Adrenal gland (tissue), 12 donors: Measurements from ENCODE around the gene GPC1. TPM values are rescaled to one million over a fixed set of nuclear protein-coding genes. Genes with fewer than 3 reads are reported as not detected.

Experiments used
- DNase-seq, 7 donors: peaks; one replicate each; pipeline ENCODE4 v3.0.0-alpha.2; 2019 to 2020
- H3K27ac ChIP-seq, 5 donors: fragments of 200-600 bp; sonication (generic) in 4 of 5; 1 replicate in 3 of 5; 2 replicates in 2 of 5; pipeline versions ENCODE4 v1.5.1 to v1.8.0; 2016 to 2020; ENCODE audit warnings: mild to moderate bottlenecking in 1 of 5
- H3K27me3 ChIP-seq: fragments of 200-600 bp; 2 replicates; pipeline ENCODE4 v1.8.0; 2021
- H3K36me3 ChIP-seq, 2 donors: fragments of 200-600 bp; replicated peaks in 1 of 2; 1 replicate in 1 of 2; 2 replicates in 1 of 2; pipeline versions ENCODE4 v1.5.1 to v1.8.0; 2018 to 2022
- H3K4me1 ChIP-seq, 2 donors: fragments of 200-600 bp; replicated peaks in 1 of 2; 1 replicate in 1 of 2; 2 replicates in 1 of 2; pipeline versions ENCODE4 v1.5.1 to v1.8.0; 2018 to 2021
- H3K4me3 ChIP-seq, 4 donors: fragments of 200-600 bp; sonication (generic) in 3 of 4; one replicate each; pipeline ENCODE4 v1.5.1; 2016 to 2018
- H3K9me3 ChIP-seq, 3 donors: fragments of 200-600 bp; sonication (generic) in 1 of 3; replicated peaks in 1 of 3; 1 replicate in 2 of 3; 2 replicates in 1 of 3; pipeline versions ENCODE4 v1.5.1 to v1.8.0; 2016 to 2021
- POLR2A ChIP-seq, 2 donors: fragments of 450-650 bp; IDR thresholded peaks; one replicate each; pipeline ENCODE4 v1.6.1; 2017; ENCODE audit warnings: antibody characterized with exemption in 2 of 2, mild to moderate bottlenecking in 2 of 2, moderate library complexity in 1 of 2
- WGBS, 4 donors: extraction: QIAGEN DNeasy Blood & Tissue Kit in 2 of 4; methylation state at CpG; one replicate each; pipeline versions ENCODE4 v1.1.5 to v1.1.7; 2013 to 2017; 5-methylcytosine and 5-hydroxymethylcytosine counted together
- intact Hi-C, 2 donors: fragments of 100-400 bp; cut with DNase I; formaldehyde crosslinking; loops; one replicate each; pipeline versions ENCODE4 v1.14.1 to v1.15.0; 2022 to 2023
- polyA plus RNA-seq, 3 donors: library from polyadenylated mRNA; stranded (reverse); fragments of 200-250 nt in 2 of 3; fragments of 350-450 nt in 1 of 3; fragmentation: Illumina TruSeq in 1 of 3; extraction: RNeasy Lipid Tissue Mini Kit (QIAGEN cat#74804) in 1 of 3; gene quantifications; one replicate each; pipeline ENCODE4 v1.2.3, GENCODE V29; 2013 to 2014
- total RNA-seq, 9 donors: library from RNA; depleted of rRNA in 4 of 9; stranded (reverse); fragments of >200 nt in 4 of 9; fragments of 120-200 nt in 1 of 9; fragmentation: NEBNext Ultra II Directional in 1 of 9; extraction: Animal tissue kit (Norgen Biotek cat#: 25700) in 1 of 9; gene quantifications; one replicate each; pipeline versions ENCODE4 v1.1.0 to v1.2.4, GENCODE V29; 2013 to 2023
- TF ChIP-seq, protein P1 (sequence below), 6 experiments: fragments of 450-650 bp in 4 of 6; fragments of 200-600 bp in 2 of 6; sonication (generic) in 1 of 6; IDR thresholded peaks; 1 replicate in 5 of 6; 2 replicates in 1 of 6; pipeline versions ENCODE4 v1.5.1 to v1.8.0; 2016 to 2021; ENCODE audit warnings: antibody characterized with exemption in 6 of 6, mild to moderate bottlenecking in 2 of 6, moderate library complexity in 1 of 6
- donor health status: healthy with polysubstance abuse.
- donor health status: Bipolar disorder and iron deficiency.
- donor health status: DM: yes; HTN: yes; CAD: no.
- donor health status: DM: no; HTN: no; CAD: no.
- donor health status: DM: no; HTN: no; CAD: no.
- donor health status: DM: yes; HTN: yes; CAD: no.

GPC1 gene
- total and polyA plus RNA-seq, 12 donors: 11.8 to 202 (median 132) TPM

DNA sequence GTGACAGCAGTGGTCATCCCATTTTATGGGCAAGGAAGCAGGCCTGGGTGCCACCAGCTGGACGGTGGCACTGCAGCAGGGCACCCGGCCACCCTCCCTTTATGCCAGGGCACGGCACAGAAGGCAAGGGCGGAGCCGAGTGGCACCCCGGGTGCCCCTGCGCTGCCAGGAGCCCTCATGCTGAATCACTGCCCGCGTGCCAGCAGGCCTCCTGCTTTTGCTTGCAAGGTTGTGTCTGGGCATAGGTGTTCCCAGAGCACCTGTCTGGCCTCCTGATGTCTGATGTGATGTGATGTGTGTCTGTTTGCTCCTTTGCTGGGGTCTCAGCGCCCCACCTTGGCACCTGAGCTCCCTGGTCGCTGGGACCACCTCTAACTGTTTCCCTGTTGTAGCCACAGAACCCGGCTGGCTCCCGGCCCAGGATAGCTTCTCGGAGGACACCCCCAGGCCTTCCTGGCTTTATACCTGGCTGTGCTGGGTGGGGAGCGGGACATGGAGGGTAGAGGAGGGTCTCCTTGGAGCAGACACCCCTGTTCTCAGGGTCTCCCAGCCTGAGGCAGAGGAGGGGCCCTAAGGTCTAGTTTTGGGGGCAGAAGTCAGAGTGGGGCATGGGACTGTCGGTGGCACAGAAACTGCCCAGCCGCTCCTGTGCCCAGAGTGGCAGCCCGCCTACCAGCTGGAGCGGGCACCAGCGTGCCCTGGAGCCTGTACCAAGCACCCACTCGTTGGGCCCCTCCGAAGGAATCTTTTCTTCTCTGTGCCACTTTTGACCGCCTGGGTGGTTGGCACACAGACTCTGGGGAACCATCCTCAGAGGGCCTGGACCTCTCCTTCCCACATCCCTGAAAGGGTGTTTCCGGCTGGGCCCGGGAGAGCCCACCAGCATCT is 3.6 kb downstream of the GPC1 start:
- H3K27me3 ChIP-seq: no peaks in the 10 kb centered on the region
- no peak overlapping the region for H3K4me3 ChIP-seq
- intact Hi-C loops: loop anchor here (2.0 to 5.0 kb wide), 2 partner anchors 206 to 207 kb away; no protein-coding TSS in a partner anchor
- no peak for TF ChIP-seq POLR2A (IDR thresholded peaks at IDR 0.05)
- TF ChIP-seq, protein P1, sequence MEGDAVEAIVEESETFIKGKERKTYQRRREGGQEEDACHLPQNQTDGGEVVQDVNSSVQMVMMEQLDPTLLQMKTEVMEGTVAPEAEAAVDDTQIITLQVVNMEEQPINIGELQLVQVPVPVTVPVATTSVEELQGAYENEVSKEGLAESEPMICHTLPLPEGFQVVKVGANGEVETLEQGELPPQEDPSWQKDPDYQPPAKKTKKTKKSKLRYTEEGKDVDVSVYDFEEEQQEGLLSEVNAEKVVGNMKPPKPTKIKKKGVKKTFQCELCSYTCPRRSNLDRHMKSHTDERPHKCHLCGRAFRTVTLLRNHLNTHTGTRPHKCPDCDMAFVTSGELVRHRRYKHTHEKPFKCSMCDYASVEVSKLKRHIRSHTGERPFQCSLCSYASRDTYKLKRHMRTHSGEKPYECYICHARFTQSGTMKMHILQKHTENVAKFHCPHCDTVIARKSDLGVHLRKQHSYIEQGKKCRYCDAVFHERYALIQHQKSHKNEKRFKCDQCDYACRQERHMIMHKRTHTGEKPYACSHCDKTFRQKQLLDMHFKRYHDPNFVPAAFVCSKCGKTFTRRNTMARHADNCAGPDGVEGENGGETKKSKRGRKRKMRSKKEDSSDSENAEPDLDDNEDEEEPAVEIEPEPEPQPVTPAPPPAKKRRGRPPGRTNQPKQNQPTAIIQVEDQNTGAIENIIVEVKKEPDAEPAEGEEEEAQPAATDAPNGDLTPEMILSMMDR (IDR thresholded peaks at IDR 0.05): no peak
- H3K4me1 ChIP-seq: peaks cover 40 to 46% of the 10 kb centered on the region in 2 donors
- WGBS, 4 donors: 66 to 80% (median 77%) methylated on average over 9 to 25 of the region's 25 CpGs
- H3K36me3 ChIP-seq: no peaks in the 10 kb centered on the region
- DNase-seq: peak in 5 of 7 donors; percentile 34 to 62 (median 48)
- H3K27ac ChIP-seq: peak overlapping the region in 2 of 5 donors; percentile 52 to 100
- H3K9me3 ChIP-seq: no peaks in the 10 kb centered on the region

DNA sequence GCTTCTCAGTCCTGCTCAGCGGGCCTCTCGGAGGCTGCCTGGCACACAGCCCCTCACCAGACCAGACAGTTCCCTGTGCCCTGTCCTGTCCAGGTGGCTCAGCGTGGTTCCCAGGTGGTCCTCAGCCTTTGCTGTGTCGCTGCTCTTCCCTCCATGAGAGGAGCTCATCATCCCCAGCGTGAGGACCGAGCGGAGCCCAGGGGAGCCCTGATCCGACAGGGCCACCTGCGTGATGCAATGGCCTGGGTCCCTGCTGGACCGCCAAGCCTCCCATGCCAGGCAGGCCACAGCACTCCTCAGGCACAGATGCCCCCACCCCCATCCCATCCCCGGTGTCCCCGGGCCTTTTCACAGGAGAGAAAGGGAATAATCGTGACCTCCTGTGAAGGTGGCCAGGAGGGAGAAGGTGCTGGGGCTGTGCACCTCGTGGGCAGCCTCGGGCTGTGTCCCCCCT is 4.3 kb downstream of the GPC1 start:
- peaks cover 36 to 43% of the 10 kb centered on the region in 2 donors for H3K4me1 ChIP-seq
- intact Hi-C loops: loop anchor here (2.0 to 5.0 kb wide), 3 partner anchors 207 to 287 kb away; no protein-coding TSS in a partner anchor
- H3K36me3 ChIP-seq: no peaks in the 10 kb centered on the region
- H3K27me3 ChIP-seq: no peaks in the 10 kb centered on the region
- H3K4me3 ChIP-seq: no peak overlapping the region
- no peaks in the 10 kb centered on the region for H3K9me3 ChIP-seq
- DNase-seq: peak in 3 of 7 donors; percentile 8 to 15 (median 15)
- WGBS, 4 donors: 70 to 93% (median 84%) methylated on average over 3 to 15 of the region's 15 CpGs
- no peak overlapping the region for H3K27ac ChIP-seq
- TF ChIP-seq, protein P1 (IDR thresholded peaks at IDR 0.05): no peak
- TF ChIP-seq POLR2A (IDR thresholded peaks at IDR 0.05): no peak

- 92 to 95% (median 93%) methylated on average over 10 to 12 of the region's 12 CpGs for WGBS, 4 donors
- no peaks in the 10 kb centered on the region for H3K36me3 ChIP-seq
- DNase-seq: peak in 1 of 7 donors; percentile 16
- H3K27ac ChIP-seq: no peak overlapping the region
- peaks cover 36 to 40% of the 10 kb centered on the region in 2 donors for H3K4me1 ChIP-seq
- no peak overlapping the region for H3K4me3 ChIP-seq
- intact Hi-C loops: loop anchor here in 1 of 2 donors (5.0 kb wide), 1 partner anchor 288 kb away; no protein-coding TSS in a partner anchor
- no peaks in the 10 kb centered on the region for H3K9me3 ChIP-seq
- TF ChIP-seq, protein P1 (IDR thresholded peaks at IDR 0.05): no peak
- no peak for TF ChIP-seq POLR2A (IDR thresholded peaks at IDR 0.05)
- H3K27me3 ChIP-seq: no peaks in the 10 kb centered on the region
Observed at GRCh38 chr2:240440251-240440650, 4.8 kb downstream of the GPC1 start.

DNA sequence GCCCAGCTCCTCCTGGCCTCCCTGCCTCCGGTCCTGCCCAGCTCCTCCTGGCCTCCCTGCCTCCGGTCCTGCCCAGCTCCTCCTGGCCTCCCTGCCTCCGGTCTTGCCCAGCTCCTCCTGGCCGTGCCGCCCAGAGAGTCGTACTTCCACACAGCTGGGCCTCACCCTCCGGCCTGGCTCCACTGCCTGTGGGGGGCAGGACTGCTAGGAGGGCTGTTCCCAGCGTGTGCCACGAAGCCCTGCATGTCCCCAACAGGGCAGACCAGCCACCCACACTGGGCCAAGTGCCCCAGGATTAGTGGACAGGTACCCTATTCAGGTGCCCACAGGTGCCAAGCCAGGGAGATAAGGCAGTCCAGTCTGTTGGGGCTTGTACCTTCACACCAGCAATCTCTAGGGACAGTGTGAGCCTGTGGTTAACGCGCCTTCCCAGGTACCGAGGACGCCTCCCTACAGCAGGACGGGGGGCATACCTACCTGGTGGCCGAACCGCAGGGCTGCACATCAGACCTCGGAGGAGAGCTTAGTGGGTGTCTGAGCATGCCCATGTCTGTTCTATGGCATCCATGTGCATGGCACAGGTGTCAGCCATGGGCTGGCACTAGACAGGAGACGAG is 5.3 kb downstream of the GPC1 start:
- intact Hi-C loops: loop anchor here in 1 of 2 donors (5.0 kb wide), 1 partner anchor 289 kb away; no protein-coding TSS in a partner anchor
- Histone ChIP-seq H3K4me3 (no peak overlapping the region), H3K4me1 (peaks cover 36 to 40% of the 10 kb centered on the region in 2 donors), H3K27ac (no peak overlapping the region), H3K27me3 (no peaks in the 10 kb centered on the region), H3K36me3 (no peaks in the 10 kb centered on the region), H3K9me3 (no peaks in the 10 kb centered on the region)
- TF ChIP-seq POLR2A (IDR thresholded peaks at IDR 0.05): no peak
- TF ChIP-seq, protein P1 (IDR thresholded peaks at IDR 0.05): no peak
- peak in 1 of 7 donors; percentile 16 for DNase-seq
- 88 to 100% (median 90%) methylated on average over 6 to 18 of the region's 18 CpGs for WGBS, 4 donors
